ENCODE data around the gene DENND1A.

DENND1A gene

GRCh38 chr9:123488722-123489321, 441.1 kb downstream of the DENND1A start:
- DNase-seq, result no peak
- no peak for TF ChIP-seq GATA1 (IDR thresholded peaks at IDR 0.05; ENCODE audit: low read depth, low read length)
- no peak for TF ChIP-seq POLR2A (IDR thresholded peaks at IDR 0.05; ENCODE audit: low read length)

DNA sequence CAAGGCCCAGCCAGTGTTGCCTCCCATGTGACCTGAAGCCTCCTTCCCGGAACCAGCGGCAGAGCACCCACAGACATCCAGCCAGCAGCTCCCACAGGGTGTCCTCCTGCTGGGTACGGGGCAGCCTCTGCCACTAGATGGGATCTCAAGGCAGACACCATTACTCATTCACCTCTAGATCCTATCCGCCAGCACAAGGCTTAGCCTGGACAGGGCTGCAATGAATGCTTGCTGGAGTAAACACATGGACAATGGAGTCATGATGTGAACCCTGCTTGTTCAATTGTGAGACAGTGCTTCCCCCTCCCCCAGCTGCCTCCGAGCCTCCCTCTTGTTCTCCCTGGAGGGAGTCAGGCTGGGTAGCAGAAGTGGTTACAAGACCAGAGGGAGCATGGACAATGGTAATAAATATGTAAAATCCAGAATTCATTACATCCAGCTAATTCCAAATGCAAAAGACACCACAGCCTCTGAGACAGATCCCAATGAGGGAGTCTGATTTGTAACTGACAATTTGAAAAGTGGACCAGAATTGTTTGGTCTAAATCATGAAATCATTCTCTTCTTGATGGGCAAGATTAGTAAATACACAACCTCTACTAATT, 441.9 kb downstream of the DENND1A start:
- no peak for DNase-seq
- TF ChIP-seq GATA1 (IDR thresholded peaks at IDR 0.05; ENCODE audit: low read depth, low read length), result no peak
- no peak for TF ChIP-seq POLR2A (IDR thresholded peaks at IDR 0.05; ENCODE audit: low read length)

DNA sequence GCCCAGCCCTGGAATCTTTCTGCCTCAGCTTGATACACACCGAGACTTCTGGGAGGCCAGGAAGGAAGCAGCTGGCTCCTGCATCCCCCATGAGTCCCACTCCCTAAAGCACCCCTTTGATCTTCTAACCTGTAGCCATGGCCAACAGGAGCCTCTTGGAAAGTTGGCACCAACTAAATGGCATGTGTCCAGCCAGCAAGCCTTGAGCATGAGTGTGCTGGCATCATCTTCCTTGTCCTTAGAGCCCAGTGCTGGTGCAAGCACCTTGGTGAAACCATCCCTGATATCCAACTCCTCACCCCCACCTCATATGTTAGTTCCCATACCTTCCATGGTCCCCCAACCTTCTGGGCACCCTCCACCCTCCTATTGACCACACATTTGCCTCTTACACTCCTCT, 443.5 kb downstream of the DENND1A start:
- DNase-seq, result no peak
- TF ChIP-seq POLR2A (IDR thresholded peaks at IDR 0.05; ENCODE audit: low read length), result no peak
- no peak for TF ChIP-seq GATA1 (IDR thresholded peaks at IDR 0.05; ENCODE audit: low read depth, low read length)

GRCh38 chr9:123485216-123485615, 444.7 kb downstream of the DENND1A start:
- TF ChIP-seq POLR2A (IDR thresholded peaks at IDR 0.05; ENCODE audit: low read length), result no peak
- TF ChIP-seq GATA1 (IDR thresholded peaks at IDR 0.05; ENCODE audit: low read depth, low read length), result no peak

GRCh38 chr9:123484130-123484529, 445.8 kb downstream of the DENND1A start:
- no peak for DNase-seq
- no peak for TF ChIP-seq GATA1 (IDR thresholded peaks at IDR 0.05; ENCODE audit: low read depth, low read length)
- no peak for TF ChIP-seq POLR2A (IDR thresholded peaks at IDR 0.05; ENCODE audit: low read length)

More at GRCh38 chr9:123485216-123485615, 444.7 kb downstream of the DENND1A start:
- no peak for DNase-seq

DNA sequence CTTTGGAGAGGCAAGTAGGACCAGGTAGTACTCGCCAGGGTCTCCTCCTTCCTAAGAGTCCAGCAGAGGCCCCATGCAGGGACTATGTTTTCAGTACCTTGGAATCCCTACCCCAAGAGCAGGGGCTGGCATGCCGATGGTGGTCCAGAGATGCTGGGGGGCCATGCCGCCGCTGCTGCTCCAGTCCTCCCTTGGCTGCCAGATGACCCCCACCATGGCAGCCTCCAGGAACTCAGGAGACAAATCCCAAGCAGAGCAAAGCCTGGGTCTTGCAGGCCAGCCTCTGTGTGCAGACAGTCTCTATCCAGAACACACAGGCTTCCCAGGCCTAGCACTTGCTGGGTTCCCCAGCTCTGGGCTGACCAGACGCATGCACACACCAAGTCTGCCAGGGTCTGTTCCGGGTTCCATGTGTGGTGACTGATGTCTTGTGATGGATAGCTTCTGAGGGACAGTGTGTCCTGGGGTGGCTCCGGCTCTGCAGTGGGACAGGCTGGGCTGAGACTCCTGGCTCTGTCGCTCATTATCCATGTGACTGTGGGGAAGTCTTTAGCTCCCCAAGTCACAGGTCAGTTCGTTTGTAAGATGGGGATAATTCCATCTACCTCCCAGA, 446.6 kb downstream of the DENND1A start:
- no peak for DNase-seq
- no peak for TF ChIP-seq GATA1 (IDR thresholded peaks at IDR 0.05; ENCODE audit: low read depth, low read length)
- no peak for TF ChIP-seq POLR2A (IDR thresholded peaks at IDR 0.05; ENCODE audit: low read length)

DNA sequence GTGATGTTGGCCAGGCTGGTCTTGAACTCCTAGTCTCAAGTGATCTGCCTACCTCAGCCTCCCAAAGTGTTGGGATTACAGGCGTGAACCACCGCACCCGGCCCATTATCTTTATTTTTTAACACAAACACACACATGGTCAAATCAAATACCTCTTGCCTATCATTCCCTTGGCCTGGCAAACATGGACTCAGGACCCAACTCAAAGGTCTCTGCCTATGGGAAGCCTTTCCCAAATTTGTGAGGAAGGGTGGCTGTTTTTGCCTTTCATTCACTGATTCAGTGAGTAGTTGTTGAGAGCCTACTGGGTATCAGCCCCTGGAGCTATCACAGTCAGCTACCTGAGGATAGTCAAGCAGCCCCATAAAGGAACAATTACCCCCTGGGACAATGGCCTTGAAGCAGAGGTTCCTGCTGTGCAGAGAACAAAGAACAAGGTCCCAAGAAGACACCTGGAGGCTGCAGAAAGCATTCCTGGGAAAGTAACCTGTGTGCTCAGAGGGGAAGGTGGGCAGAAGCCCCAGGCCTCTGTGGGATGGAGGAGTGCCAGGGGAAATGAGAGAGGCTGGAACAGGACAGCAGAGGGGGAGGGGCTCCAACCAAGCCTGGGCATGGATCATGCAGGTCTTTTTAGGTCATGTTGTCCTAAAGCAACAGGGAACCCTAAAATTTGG, 447.5 kb downstream of the DENND1A start:
- no peak for TF ChIP-seq GATA1 (IDR thresholded peaks at IDR 0.05; ENCODE audit: low read depth, low read length)
- no peak for TF ChIP-seq POLR2A (IDR thresholded peaks at IDR 0.05; ENCODE audit: low read length)
- no peak for DNase-seq

GRCh38 chr9:123481209-123481865, 448.6 kb downstream of the DENND1A start:
- no peak for TF ChIP-seq GATA1 (IDR thresholded peaks at IDR 0.05; ENCODE audit: low read depth, low read length)
- TF ChIP-seq POLR2A (IDR thresholded peaks at IDR 0.05; ENCODE audit: low read length), result no peak
- DNase-seq, result no peak

DNA sequence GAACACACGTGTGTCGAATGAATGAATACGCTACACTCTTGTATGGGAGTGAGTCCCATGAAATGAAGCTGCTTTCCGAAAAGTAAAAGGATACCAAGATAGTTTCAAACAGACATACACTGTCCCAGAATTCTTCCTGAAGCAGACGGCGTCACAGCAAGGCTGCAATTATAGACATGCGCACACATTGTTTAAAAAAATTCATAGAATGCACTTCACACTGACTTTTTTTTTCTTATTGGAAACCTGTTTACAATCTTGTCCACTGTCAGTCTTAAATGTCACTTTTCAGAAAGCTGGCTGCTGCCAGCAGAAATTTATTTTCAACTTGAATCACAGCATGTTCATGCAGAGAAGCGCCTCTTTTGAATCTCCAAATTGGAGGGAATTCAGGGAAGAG, 449.1 kb downstream of the DENND1A start:
- TF ChIP-seq GATA1 (IDR thresholded peaks at IDR 0.05; ENCODE audit: low read depth, low read length), result no peak
- no peak for TF ChIP-seq POLR2A (IDR thresholded peaks at IDR 0.05; ENCODE audit: low read length)
- DNase-seq, result no peak

GRCh38 chr9:123480096-123480495, 449.8 kb downstream of the DENND1A start:
- DNase-seq, result no peak
- TF ChIP-seq POLR2A (IDR thresholded peaks at IDR 0.05; ENCODE audit: low read length), result no peak
- TF ChIP-seq GATA1 (IDR thresholded peaks at IDR 0.05; ENCODE audit: low read depth, low read length), result no peak

- no peak for DNase-seq
- no peak for TF ChIP-seq GATA1 (IDR thresholded peaks at IDR 0.05; ENCODE audit: low read depth, low read length)
- TF ChIP-seq POLR2A (IDR thresholded peaks at IDR 0.05; ENCODE audit: low read length), result no peak
These were observed 450.8 kb downstream of the DENND1A start for GRCh38 chr9:123478967-123479602.

- TF ChIP-seq GATA1 (IDR thresholded peaks at IDR 0.05; ENCODE audit: low read depth, low read length), result no peak
- no peak for TF ChIP-seq POLR2A (IDR thresholded peaks at IDR 0.05; ENCODE audit: low read length)
- no peak for DNase-seq
These were observed 451.8 kb downstream of the DENND1A start for GRCh38 chr9:123478160-123478559.

GRCh38 chr9:123475407-123475806, 454.5 kb downstream of the DENND1A start:
- DNase-seq, result no peak
- no peak for TF ChIP-seq POLR2A (IDR thresholded peaks at IDR 0.05; ENCODE audit: low read length)
- TF ChIP-seq GATA1 (IDR thresholded peaks at IDR 0.05; ENCODE audit: low read depth, low read length), result no peak
